Measurements from ENCODE around the gene NDUFC2.

DNA sequence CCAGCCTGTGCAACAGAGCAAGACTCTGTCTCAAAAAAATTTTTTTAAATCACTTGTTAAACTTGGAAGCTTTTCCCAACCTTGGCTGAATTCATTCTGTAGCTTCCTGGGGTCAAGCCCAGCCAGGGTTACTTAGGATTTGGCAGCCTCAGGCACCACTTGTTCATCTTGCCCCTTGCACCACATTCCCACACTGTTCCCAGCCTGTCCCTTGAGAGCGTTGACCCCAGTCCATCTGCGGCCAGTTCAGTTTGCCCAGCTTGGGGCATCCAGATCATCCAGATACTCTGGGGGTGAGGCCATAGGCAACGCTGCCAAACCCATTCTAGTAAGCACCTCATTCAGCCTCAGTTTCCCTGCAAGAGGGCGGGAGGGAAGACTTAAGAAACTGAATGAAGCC lies 24.7 kb downstream of the NDUFC2 start:
- TF ChIP-seq, protein P1, sequence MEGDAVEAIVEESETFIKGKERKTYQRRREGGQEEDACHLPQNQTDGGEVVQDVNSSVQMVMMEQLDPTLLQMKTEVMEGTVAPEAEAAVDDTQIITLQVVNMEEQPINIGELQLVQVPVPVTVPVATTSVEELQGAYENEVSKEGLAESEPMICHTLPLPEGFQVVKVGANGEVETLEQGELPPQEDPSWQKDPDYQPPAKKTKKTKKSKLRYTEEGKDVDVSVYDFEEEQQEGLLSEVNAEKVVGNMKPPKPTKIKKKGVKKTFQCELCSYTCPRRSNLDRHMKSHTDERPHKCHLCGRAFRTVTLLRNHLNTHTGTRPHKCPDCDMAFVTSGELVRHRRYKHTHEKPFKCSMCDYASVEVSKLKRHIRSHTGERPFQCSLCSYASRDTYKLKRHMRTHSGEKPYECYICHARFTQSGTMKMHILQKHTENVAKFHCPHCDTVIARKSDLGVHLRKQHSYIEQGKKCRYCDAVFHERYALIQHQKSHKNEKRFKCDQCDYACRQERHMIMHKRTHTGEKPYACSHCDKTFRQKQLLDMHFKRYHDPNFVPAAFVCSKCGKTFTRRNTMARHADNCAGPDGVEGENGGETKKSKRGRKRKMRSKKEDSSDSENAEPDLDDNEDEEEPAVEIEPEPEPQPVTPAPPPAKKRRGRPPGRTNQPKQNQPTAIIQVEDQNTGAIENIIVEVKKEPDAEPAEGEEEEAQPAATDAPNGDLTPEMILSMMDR (IDR thresholded peaks at IDR 0.05): no peak
- TF ChIP-seq POLR2A (IDR thresholded peaks at IDR 0.05): no peak

Measured in vagina (tissue), 2 donors.